Sigmoid colon (tissue), 4 donors: ENCODE results near the gene C9.

ENCODE experiments used
- POLR2A ChIP-seq, 2 donors: fragments of 450-650 bp; IDR thresholded peaks; one replicate each; pipeline ENCODE4 v1.6.1; 2016; ENCODE audit warnings: antibody characterized with exemption in 2 of 2, mild to moderate bottlenecking in 2 of 2, moderate library complexity in 2 of 2
- POLR2AphosphoS5 ChIP-seq, 4 donors: sonication (generic); formaldehyde crosslinking; IDR thresholded peaks; one replicate each; pipeline ENCODE4 v1.6.1; 2017; ENCODE audit warnings: antibody characterized with exemption in 4 of 4
- TF ChIP-seq, protein P1 (sequence below), 4 experiments: fragments of 450-650 bp in 3 of 4; fragments of 200-600 bp in 1 of 4; IDR thresholded peaks; one replicate each; pipeline ENCODE4 v1.5.1; 2016 to 2019; ENCODE audit warnings: antibody characterized with exemption in 4 of 4, mild to moderate bottlenecking in 3 of 4, moderate library complexity in 2 of 4

DNA sequence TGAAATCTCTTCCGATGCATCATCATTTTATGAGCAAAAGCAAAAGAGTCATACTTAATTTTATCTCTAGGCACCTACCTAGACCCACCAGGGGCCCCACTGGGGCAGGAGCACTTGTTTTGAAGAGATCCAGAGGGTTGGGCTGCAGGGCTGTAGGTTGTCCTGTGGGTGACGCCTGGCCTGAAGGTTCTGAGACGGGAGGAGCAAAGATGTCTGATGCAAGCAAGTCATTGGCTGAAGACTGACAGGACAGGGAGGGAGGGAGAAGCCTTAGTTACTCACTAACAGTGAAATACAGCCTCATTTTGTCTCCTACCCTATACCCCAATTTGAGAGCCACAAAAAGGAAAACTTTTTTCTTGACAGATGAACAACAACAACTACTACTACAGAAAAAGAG, 17.1 kb upstream of the C9 start:
- TF ChIP-seq POLR2AphosphoS5 (IDR thresholded peaks at IDR 0.05): no peak
- TF ChIP-seq, protein P1, sequence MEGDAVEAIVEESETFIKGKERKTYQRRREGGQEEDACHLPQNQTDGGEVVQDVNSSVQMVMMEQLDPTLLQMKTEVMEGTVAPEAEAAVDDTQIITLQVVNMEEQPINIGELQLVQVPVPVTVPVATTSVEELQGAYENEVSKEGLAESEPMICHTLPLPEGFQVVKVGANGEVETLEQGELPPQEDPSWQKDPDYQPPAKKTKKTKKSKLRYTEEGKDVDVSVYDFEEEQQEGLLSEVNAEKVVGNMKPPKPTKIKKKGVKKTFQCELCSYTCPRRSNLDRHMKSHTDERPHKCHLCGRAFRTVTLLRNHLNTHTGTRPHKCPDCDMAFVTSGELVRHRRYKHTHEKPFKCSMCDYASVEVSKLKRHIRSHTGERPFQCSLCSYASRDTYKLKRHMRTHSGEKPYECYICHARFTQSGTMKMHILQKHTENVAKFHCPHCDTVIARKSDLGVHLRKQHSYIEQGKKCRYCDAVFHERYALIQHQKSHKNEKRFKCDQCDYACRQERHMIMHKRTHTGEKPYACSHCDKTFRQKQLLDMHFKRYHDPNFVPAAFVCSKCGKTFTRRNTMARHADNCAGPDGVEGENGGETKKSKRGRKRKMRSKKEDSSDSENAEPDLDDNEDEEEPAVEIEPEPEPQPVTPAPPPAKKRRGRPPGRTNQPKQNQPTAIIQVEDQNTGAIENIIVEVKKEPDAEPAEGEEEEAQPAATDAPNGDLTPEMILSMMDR (IDR thresholded peaks at IDR 0.05): no peak
- no peak for TF ChIP-seq POLR2A (IDR thresholded peaks at IDR 0.05)
